SH-SY5Y (cell line): Measurements from ENCODE around the gene MYL7.

Experiments
- GATA2 ChIP-seq: IDR thresholded peaks from 2 replicates; pipeline ENCODE4 v1.6.1; 2011; ENCODE audit warnings: mild to moderate bottlenecking, low read depth, low read length
- GATA3 ChIP-seq: IDR thresholded peaks from 2 replicates; pipeline ENCODE4 v1.6.1; 2011; ENCODE audit warnings: low read depth, mild to moderate bottlenecking, low read length, moderate library complexity

DNA sequence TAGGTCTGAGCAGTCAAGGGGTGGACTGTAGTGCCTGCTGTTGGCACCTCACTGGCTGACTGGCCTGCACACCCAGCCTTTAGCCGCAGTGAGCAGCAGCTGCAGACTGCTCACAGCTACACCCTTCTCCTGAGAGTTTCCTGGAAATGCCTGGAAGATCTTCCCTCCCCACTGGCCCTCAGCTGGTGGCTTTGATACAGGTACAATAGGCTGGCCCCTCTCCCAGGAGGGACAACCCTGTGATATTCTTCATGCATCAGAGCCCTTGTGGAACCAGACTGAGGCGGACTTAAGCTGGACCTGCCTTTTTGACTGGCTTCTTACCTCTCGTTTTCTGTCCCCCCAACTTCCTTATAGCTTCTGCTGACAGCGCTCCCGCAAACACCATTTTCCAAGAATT, 41.7 kb upstream of the MYL7 start:
- TF ChIP-seq GATA3 (no peak), GATA2 (no peak)
